GM23248 (cell line): Measurements from ENCODE around the gene MAP4K3.

Experiments used
- EZH2 ChIP-seq: fragments of 200-600 bp; sonication (generic); IDR thresholded peaks from 2 replicates; pipeline ENCODE4 v1.6.1; 2018; ENCODE audit warnings: antibody characterized with exemption, mild to moderate bottlenecking; ENCODE audit not compliant: insufficient read depth, poor library complexity, severe bottlenecking
- EZH2phosphoT487 ChIP-seq: fragments of 200-600 bp; sonication (generic); IDR thresholded peaks from 2 replicates; pipeline ENCODE4 v1.6.1; 2018; ENCODE audit warnings: antibody characterized with exemption, moderate library complexity, mild to moderate bottlenecking, low read depth; ENCODE audit not compliant: insufficient read depth

DNA sequence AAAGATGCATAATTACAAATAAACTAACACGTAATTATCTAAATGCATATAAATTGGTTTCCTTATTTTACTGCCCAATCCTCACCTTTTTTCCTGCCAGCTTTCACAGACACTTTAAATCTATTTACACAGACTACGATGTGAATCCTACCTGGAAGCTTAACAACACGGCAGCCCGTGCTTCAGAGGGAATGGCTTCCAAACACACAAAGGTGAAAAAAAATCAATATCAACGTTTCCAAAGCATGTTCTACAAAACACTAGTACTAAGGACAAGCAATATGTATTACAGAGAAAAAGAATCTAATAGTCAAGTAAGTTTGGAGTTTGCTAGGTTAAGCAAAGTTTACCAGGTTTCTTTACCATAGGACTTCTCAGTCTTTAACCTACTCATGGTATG, 4.4 kb downstream of the MAP4K3 start:
- TF ChIP-seq EZH2 (no peak), EZH2phosphoT487 (no peak)
